GM13977 (cell line): ENCODE results near the gene TSPAN32.

Experiments used
- DNase-seq: peaks from one replicate; pipeline ENCODE4 v3.0.0; 2012; ENCODE audit warnings: low spot score
- in situ Hi-C: fragments of 300-500 bp; cut with MboI; formaldehyde crosslinking; loops from one replicate; pipeline ENCODE4 v1.12.0; 2022; ENCODE audit warnings: low sequenced_read_pairs, low pct_unique_long_range_greater_than_20kb, mixed read lengths, inconsistent platforms; ENCODE audit not compliant: unreplicated experiment
- TF ChIP-seq, protein P1 (sequence below): IDR thresholded peaks from 2 replicates; pipeline ENCODE4 v1.5.1; 2012; ENCODE audit warnings: mild to moderate bottlenecking, control low read depth; ENCODE audit not compliant: insufficient read depth; ENCODE audit errors: extremely low read depth, missing control alignments

The TSPAN32 gene

DNA sequence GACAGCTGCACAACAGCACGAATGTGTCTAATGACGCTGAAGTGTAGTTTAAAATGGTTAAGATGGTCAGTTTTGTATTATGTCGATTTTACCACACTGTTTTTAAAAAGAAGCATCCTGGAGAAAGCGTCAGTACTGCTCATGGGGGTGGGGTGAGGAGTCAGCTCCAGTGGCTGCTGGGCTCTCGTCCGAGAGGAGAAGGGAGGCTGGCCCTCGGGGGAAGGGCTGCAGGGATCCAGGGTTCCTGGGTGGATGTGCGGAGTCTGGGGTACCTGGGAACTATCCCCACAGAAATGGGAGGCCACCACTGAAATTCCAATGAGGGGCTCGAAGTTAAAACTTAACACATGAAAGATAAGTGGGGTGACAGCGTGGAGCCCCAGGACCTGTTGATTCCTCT lies 12.0 kb upstream of the TSPAN32 start:
- TF ChIP-seq, protein P1, sequence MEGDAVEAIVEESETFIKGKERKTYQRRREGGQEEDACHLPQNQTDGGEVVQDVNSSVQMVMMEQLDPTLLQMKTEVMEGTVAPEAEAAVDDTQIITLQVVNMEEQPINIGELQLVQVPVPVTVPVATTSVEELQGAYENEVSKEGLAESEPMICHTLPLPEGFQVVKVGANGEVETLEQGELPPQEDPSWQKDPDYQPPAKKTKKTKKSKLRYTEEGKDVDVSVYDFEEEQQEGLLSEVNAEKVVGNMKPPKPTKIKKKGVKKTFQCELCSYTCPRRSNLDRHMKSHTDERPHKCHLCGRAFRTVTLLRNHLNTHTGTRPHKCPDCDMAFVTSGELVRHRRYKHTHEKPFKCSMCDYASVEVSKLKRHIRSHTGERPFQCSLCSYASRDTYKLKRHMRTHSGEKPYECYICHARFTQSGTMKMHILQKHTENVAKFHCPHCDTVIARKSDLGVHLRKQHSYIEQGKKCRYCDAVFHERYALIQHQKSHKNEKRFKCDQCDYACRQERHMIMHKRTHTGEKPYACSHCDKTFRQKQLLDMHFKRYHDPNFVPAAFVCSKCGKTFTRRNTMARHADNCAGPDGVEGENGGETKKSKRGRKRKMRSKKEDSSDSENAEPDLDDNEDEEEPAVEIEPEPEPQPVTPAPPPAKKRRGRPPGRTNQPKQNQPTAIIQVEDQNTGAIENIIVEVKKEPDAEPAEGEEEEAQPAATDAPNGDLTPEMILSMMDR, result no peak
- in situ Hi-C loops, result no loop called here
- DNase-seq, result no peak

DNA sequence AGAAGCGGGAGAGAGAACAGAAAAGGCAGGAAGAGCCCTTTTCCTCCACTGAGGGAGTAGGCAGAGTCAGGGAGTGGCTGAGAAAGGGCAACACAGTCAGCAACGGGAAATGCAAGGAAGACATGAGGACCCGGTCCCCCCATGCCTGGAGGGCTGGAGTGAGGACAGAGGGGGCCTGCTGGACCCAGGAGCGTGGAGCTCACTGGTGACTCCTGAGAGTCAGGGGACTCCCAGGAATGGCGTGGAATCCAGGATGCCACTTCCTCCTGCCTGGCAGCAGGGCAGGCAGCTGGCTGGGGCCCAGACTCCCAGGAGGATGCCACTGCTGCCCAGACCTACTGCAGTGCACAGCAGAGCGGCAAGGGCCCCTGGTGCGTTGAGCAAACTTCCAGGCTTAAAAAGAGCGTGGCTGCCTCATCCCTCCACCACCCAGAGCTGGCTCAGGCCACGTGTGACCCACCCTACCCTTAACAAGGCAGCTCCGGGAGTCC lies 11.4 kb upstream of the TSPAN32 start:
- in situ Hi-C loops, result no loop called here
- TF ChIP-seq, protein P1, result no peak
- no peak for DNase-seq

DNA sequence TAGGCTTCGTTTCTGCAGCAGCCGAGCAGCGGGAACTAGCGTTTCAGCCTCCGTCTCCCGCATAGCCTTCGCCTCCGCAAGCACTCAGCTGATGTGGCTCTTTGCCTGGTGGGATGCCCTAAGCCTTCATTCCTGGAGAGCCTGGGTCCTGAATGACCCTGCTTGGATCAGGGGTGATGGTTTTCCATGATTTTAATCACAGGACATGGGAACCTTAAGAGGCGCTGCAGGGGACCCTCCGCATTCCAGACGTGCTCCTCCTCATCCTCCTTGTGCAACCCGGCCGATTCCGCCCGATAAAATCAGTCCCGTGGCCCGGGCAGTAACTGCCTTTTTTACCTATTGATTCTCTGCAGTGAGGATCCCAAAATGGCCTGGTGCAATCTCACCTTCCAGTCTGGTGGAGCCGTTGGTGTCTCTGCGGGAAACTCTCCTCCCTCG lies 8.3 kb upstream of the TSPAN32 start:
- in situ Hi-C loops, result no loop called here
- TF ChIP-seq, protein P1, result no peak
- DNase-seq, result no peak

DNA sequence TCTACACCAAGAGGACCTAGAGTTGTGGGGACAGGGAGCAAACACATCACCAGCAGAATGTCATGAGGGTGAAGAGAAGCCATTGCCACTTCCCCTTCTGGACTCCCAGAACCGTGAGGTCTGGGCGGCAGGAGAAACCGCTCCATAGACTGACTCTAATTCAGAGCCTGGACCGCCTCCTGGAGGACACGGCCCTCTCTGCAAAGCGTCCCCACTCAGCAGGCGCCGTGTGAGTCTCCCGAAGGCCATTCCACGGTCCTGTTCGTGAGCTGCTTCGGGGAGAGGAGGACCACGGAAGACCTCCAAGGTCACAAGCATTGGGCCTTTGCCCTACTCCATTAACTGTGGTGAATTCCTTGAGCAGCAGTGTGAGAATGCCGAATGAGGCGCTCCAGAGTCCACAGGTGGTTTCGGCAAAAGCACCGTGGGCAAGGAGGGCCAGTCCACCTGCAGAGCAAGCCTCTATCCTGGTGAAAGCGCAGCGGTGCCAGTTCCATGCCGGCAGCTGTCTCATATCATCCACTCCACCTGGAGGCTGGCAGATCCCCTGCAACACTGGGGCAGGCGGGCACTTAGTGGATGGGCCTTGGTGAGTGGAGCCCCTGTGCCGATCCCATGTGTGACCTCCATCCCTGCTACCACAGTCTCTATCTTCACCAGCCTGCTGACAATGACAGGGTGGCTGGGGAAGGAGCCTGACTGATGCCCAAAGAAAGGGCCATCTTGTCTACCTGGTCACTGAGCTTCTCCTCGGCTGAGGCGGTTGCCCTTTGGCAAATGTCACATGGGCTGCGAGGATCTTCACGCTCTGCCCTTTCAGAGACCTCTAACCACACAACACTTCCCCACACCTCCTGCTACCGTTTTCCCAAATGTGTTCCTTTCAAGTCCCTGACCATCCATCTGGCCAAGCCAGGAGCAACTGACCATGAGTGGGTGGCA lies 7.6 kb upstream of the TSPAN32 start:
- in situ Hi-C loops, result no loop called here
- TF ChIP-seq, protein P1, result no peak
- DNase-seq, result no peak

DNA sequence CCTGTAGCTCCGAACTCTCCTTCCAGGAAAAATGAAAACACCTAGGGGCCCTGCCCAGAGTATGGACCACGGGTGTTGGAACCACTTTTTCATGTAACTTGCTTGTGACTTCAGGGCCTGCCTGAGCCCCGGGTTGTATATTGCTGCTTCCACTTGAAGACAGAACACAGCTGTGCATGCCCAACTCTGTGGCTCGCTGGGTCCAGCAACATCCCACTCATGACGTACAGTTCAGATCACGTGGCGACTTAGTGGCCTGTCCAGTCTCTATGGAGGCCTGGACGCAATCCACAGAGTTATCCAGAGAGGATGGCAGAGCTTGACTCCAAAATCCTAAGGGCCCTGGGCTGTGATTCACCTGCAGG lies 6.9 kb upstream of the TSPAN32 start:
- in situ Hi-C loops, result no loop called here
- no peak for DNase-seq
- TF ChIP-seq, protein P1, result no peak

DNA sequence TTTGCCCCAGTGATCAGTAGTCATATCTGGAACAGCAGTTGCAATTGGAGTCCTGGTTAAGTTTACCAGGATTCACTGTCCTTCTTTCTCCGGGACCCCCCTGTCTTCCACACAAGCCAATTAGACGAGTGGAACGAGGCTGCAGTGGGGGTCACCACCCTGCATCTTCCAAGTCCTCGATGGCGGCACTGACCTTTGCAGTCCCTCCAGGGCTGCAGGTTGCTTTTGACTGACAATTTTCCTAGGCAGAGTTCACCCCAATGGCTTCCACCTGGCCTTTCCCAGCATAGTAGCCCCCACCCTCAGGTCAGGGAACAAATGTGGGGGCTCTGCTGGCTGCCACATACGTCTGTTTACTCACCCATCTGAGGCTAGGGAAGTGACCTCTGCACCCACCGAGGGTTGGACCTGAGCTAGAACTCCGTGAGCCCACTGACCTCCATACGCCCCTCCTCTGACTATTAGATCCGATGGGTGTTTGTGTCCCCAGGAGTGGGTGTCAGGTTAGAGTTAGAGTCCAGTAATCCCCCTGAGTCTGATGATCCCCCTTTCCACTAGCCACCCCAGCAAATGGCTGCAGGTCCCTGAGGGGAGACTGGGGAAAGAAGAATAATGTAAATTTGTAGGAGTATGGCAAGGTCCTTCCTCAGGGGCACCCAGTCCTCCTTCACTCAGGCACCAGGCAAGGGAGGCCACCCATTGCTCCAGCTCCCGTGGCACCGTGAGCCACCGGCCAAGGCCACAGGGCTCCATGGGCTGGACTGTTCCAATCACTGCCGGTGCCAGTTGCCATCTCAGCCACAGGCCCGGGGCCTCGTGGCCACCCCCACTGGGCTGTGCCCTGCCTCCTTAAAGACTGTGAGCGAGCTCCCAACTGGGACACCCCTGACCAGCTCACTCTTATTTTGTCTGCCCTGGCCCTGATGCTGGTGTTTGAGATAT lies 5.6 kb upstream of the TSPAN32 start:
- TF ChIP-seq, protein P1, result no peak
- in situ Hi-C loops, result no loop called here
- no peak for DNase-seq
